ENCODE data around the gene BRAF. TPM values are rescaled to one million over a fixed set of nuclear protein-coding genes. Genes with fewer than 3 reads are reported as not detected.
"Not testable (repeated sequence)": the region's sequence is repeated elsewhere in the genome, so short reads cannot be mapped to it uniquely, and the experiment has no call there.

The BRAF gene
- polyA plus RNA-seq, 1 experiment = 8.9 TPM

- no peak for DNase-seq (ENCODE audit: low read depth)
- Histone ChIP-seq H3K36me3 (ENCODE audit: control insufficient read depth, insufficient read depth, low read length) (no peaks in the 10 kb centered on the region), H3K27me3 (ENCODE audit: control insufficient read depth, insufficient read depth, low read length) (no peaks in the 10 kb centered on the region), H3K4me3 (ENCODE audit: low read depth, low read length) (no peak overlapping the region)
- TF ChIP-seq CTCF (IDR thresholded peaks at IDR 0.05; ENCODE audit: insufficient read depth, low read depth, low read length) = no peak
- ChIA-PET POLR2A (no interaction called here), CTCF (no interaction called here)
Observed at GRCh38 chr7:140915935-140916555, 8.7 kb downstream of the BRAF start.

- CTCF ChIA-PET = no interaction called here
- TF ChIP-seq CTCF (IDR thresholded peaks at IDR 0.05; ENCODE audit: insufficient read depth, low read depth, low read length) = no peak
- Histone ChIP-seq H3K27me3 (ENCODE audit: control insufficient read depth, insufficient read depth, low read length) (no peaks in the 10 kb centered on the region), H3K36me3 (ENCODE audit: control insufficient read depth, insufficient read depth, low read length) (no peaks in the 10 kb centered on the region), H3K4me3 (ENCODE audit: low read depth, low read length) (no peak overlapping the region)
- POLR2A ChIA-PET = no interaction called here
- DNase-seq (ENCODE audit: low read depth) = no peak
Observed at GRCh38 chr7:140914083-140914482, 10.6 kb downstream of the BRAF start.

- DNase-seq (ENCODE audit: low read depth); H3K36me3 ChIP-seq (ENCODE audit: control insufficient read depth, insufficient read depth, low read length); CTCF ChIA-PET; POLR2A ChIA-PET; H3K27me3 ChIP-seq (ENCODE audit: control insufficient read depth, insufficient read depth, low read length); H3K4me3 ChIP-seq (ENCODE audit: low read depth, low read length): not testable (repeated sequence)
Observed at GRCh38 chr7:140913596-140913928, 11.2 kb downstream of the BRAF start.

GRCh38 chr7:140911746-140912145 lies 13.0 kb downstream of the BRAF start:
- TF ChIP-seq CTCF (IDR thresholded peaks at IDR 0.05; ENCODE audit: insufficient read depth, low read depth, low read length) = no peak
- ChIA-PET CTCF (no interaction called here), POLR2A (no interaction called here)
- Histone ChIP-seq H3K36me3 (ENCODE audit: control insufficient read depth, insufficient read depth, low read length) (no peaks in the 10 kb centered on the region), H3K27me3 (ENCODE audit: control insufficient read depth, insufficient read depth, low read length) (no peaks in the 10 kb centered on the region), H3K4me3 (ENCODE audit: low read depth, low read length) (no peak overlapping the region)
- no peak for DNase-seq (ENCODE audit: low read depth)

GRCh38 chr7:140909476-140910161 lies 15.1 kb downstream of the BRAF start:
- Histone ChIP-seq H3K4me3 (ENCODE audit: low read depth, low read length) (no peak overlapping the region), H3K27me3 (ENCODE audit: control insufficient read depth, insufficient read depth, low read length) (no peaks in the 10 kb centered on the region), H3K36me3 (ENCODE audit: control insufficient read depth, insufficient read depth, low read length) (no peaks in the 10 kb centered on the region)
- no peak for TF ChIP-seq CTCF (IDR thresholded peaks at IDR 0.05; ENCODE audit: insufficient read depth, low read depth, low read length)
- CTCF ChIA-PET = no interaction called here
- POLR2A ChIA-PET = no interaction called here
- DNase-seq (ENCODE audit: low read depth) = no peak

- Histone ChIP-seq H3K4me3 (ENCODE audit: low read depth, low read length) (no peak overlapping the region), H3K27me3 (ENCODE audit: control insufficient read depth, insufficient read depth, low read length) (no peaks in the 10 kb centered on the region), H3K36me3 (ENCODE audit: control insufficient read depth, insufficient read depth, low read length) (no peaks in the 10 kb centered on the region)
- DNase-seq (ENCODE audit: low read depth) = no peak
- POLR2A ChIA-PET = interaction anchor here (0.6 kb wide), 1 partner anchor 10 kb away, joined by 4 read pairs; no protein-coding TSS in a partner anchor
- no peak for TF ChIP-seq CTCF (IDR thresholded peaks at IDR 0.05; ENCODE audit: insufficient read depth, low read depth, low read length)
- CTCF ChIA-PET = no interaction called here
Observed at GRCh38 chr7:140908361-140908760, 16.4 kb downstream of the BRAF start.
